GM12878 (cell line): ENCODE measurements around the gene MTF1. TPM values are rescaled to one million over a fixed set of nuclear protein-coding genes. Genes with fewer than 3 reads are reported as not detected.

ENCODE experiments used
- ATAC-seq: fragments of 200-7000 bp; cut with Tn5 transposase; 3 replicates; pipeline ENCODE4 v1.9.1; 2020; ENCODE audit warnings: mild to moderate bottlenecking, moderate library complexity
- BruUV-seq: library from RNA; stranded (reverse); fragments of 400-500 nt; replicated peaks from 2 replicates; lab custom pipeline; 2021; lab: Mats Ljungman, UMichigan
- CTCF ChIA-PET: fragments of 300-600 bp; sonication (Branson Sonifier 250); formaldehyde crosslinking; extraction: SDS; loops from one replicate; lab custom pipeline; 2021; ENCODE audit warnings: inconsistent platforms; lab: Yijun Ruan, JAX
- POLR2A ChIA-PET: fragments of 350-600 bp; formaldehyde crosslinking; extraction: SDS; loops from one replicate; lab custom pipeline; 2021; ENCODE audit warnings: inconsistent platforms; lab: Charles Lee
- RAD21 ChIA-PET: fragments of 300-600 bp; sonication (Branson Sonifier 250); formaldehyde crosslinking; loops from one replicate; lab custom pipeline; 2023; ENCODE audit warnings: antibody characterized with exemption; ENCODE audit not compliant: unreplicated experiment; lab: Charles Lee
- SMC1A ChIA-PET: fragments of 300-600 bp; sonication (Branson Sonifier 250); formaldehyde crosslinking; loops from one replicate; lab custom pipeline; 2023; ENCODE audit not compliant: unreplicated experiment, uncharacterized antibody; lab: Charles Lee
- DNase-seq: peaks from one replicate; pipeline ENCODE4 v3.0.0-alpha.2; 2011; ENCODE audit warnings: low read depth, low spot score
- FAIRE-seq: peaks from 3 replicates; lab custom pipeline; 2011; peaks lifted over from hg19 to GRCh38; lab: Jason Lieb, UNC
- H2AFZ ChIP-seq: 2 replicates; pipeline ENCODE4 v1.6.0; 2011; ENCODE audit warnings: low read depth, low read length, control low read depth; ENCODE audit not compliant: control insufficient read depth
- H3K27ac ChIP-seq: 2 replicates; pipeline ENCODE4 v1.5.1; 2011; ENCODE audit warnings: control low read depth; ENCODE audit not compliant: control insufficient read depth, insufficient read depth
- H3K27me3 ChIP-seq, 2 experiments: replicated peaks in 1 of 2; 2 replicates each; pipeline versions ENCODE4 v1.6.0 to v1.6.1; 2011; ENCODE audit warnings: low read length in 1 of 2; ENCODE audit not compliant: control insufficient read depth in 2 of 2, insufficient read depth in 2 of 2
- H3K36me3 ChIP-seq, 2 experiments: 2 replicates each; pipeline ENCODE4 v1.5.1; 2011; ENCODE audit warnings: low read length in 1 of 2; ENCODE audit not compliant: control insufficient read depth in 2 of 2, insufficient read depth in 2 of 2
- H3K4me1 ChIP-seq: 2 replicates; pipeline ENCODE4 v1.6.1; 2011; ENCODE audit warnings: mild to moderate bottlenecking, low read length, moderate library complexity, mixed read lengths; ENCODE audit not compliant: control insufficient read depth, insufficient read depth
- H3K4me2 ChIP-seq: 2 replicates; pipeline ENCODE4 v1.6.0; 2011; ENCODE audit warnings: control low read depth; ENCODE audit not compliant: control insufficient read depth, insufficient read depth
- H3K4me3 ChIP-seq: fragments of 200-600 bp; sonication (generic); 2 replicates; pipeline ENCODE4 v1.5.1; 2016
- H3K79me2 ChIP-seq: 2 replicates; pipeline ENCODE4 v1.6.0; 2011; ENCODE audit warnings: low read length; ENCODE audit not compliant: control insufficient read depth, insufficient read depth
- H3K9ac ChIP-seq: 2 replicates; pipeline ENCODE4 v1.8.0; 2011; ENCODE audit warnings: low read length, control low read depth, mixed read lengths; ENCODE audit not compliant: control insufficient read depth, insufficient read depth
- H3K9me3 ChIP-seq: replicated peaks from 3 replicates; pipeline ENCODE4 v1.5.1; 2011; ENCODE audit warnings: mild to moderate bottlenecking, low read length; ENCODE audit not compliant: control insufficient read depth, insufficient read depth
- H4K20me1 ChIP-seq: 2 replicates; pipeline ENCODE4 v1.6.0; 2011; ENCODE audit not compliant: control insufficient read depth, insufficient read depth
- BACH1 ChIP-seq: fragments of 450-650 bp; IDR thresholded peaks from 2 replicates; pipeline ENCODE4 v1.6.1; 2017; ENCODE audit warnings: mild to moderate bottlenecking, borderline replicate concordance
- BCL11A ChIP-seq: IDR thresholded peaks from 2 replicates; pipeline ENCODE4 v1.6.1; 2011; ENCODE audit warnings: low read depth, low read length
- CBFB ChIP-seq: IDR thresholded peaks from 2 replicates; pipeline ENCODE4 v1.6.1; 2016; ENCODE audit warnings: antibody characterized with exemption, low read depth
- CEBPB ChIP-seq, 2 experiments: fragments of 150-350 bp in 1 of 2; IDR thresholded peaks; 2 replicates each; pipeline ENCODE4 v1.6.1; 2012 to 2014; ENCODE audit warnings: low read depth in 2 of 2, low read length in 2 of 2, borderline replicate concordance in 1 of 2, inconsistent platforms in 1 of 2
- CHD1 ChIP-seq: IDR thresholded peaks from 2 replicates; pipeline ENCODE4 v1.6.1; 2012; ENCODE audit warnings: low read depth, low read length, improper control_type of control experiment
- EGR1 ChIP-seq, 2 experiments: IDR thresholded peaks; 1 replicate in 1 of 2; 2 replicates in 1 of 2; pipeline ENCODE4 v1.6.1; 2011 to 2012; ENCODE audit warnings: low read depth in 2 of 2, low read length in 2 of 2, borderline replicate concordance in 1 of 2, mild to moderate bottlenecking in 1 of 2, moderate library complexity in 1 of 2
- GABPA ChIP-seq: IDR thresholded peaks from 2 replicates; pipeline ENCODE4 v1.6.1; 2014; ENCODE audit warnings: antibody characterized with exemption, low read depth, mild to moderate bottlenecking, inconsistent platforms
- HCFC1 ChIP-seq: fragments of 150-350 bp; IDR thresholded peaks from 2 replicates; pipeline ENCODE4 v1.6.1; 2014; ENCODE audit warnings: low read length
- HDGF ChIP-seq: fragments of 450-650 bp; IDR thresholded peaks from 2 replicates; pipeline ENCODE4 v1.6.1; 2016; ENCODE audit warnings: antibody characterized with exemption
- KDM1A ChIP-seq: fragments of 200-600 bp; sonication (generic); IDR thresholded peaks from 2 replicates; pipeline ENCODE4 v1.6.1; 2016; ENCODE audit warnings: borderline replicate concordance
- KLF5 ChIP-seq: fragments of 450-650 bp; IDR thresholded peaks from 2 replicates; pipeline ENCODE4 v1.6.1; 2014; ENCODE audit warnings: mild to moderate bottlenecking; ENCODE audit not compliant: partially characterized antibody
- RBBP5 ChIP-seq: fragments of 200-600 bp; sonication (generic); conservative IDR thresholded peaks from 2 replicates; pipeline ENCODE4 v1.6.1; 2016
- RFX5 ChIP-seq: IDR thresholded peaks from 2 replicates; pipeline ENCODE4 v1.6.1; 2011; ENCODE audit warnings: low read depth, low read length, improper control_type of control experiment
- SIN3A ChIP-seq: IDR thresholded peaks from 2 replicates; pipeline ENCODE4 v1.6.1; 2012; ENCODE audit warnings: low read depth, low read length, improper control_type of control experiment
- SPI1 ChIP-seq: IDR thresholded peaks from 2 replicates; pipeline ENCODE4 v1.6.1; 2011; ENCODE audit warnings: low read depth, mild to moderate bottlenecking, low read length, moderate library complexity, borderline replicate concordance; ENCODE audit not compliant: insufficient read depth
- STAT1 ChIP-seq: fragments of 450-650 bp; conservative IDR thresholded peaks from 2 replicates; pipeline ENCODE4 v1.6.1; 2014; ENCODE audit warnings: antibody characterized with exemption, mild to moderate bottlenecking
- ZNF384 ChIP-seq: IDR thresholded peaks from 2 replicates; pipeline ENCODE4 v1.6.1; 2012; ENCODE audit warnings: low read depth, mild to moderate bottlenecking, low read length, improper control_type of control experiment, borderline replicate concordance
- WGBS: methylation state at CpG from one replicate; pipeline ENCODE4 v1.1.6; 2016; ENCODE audit warnings: low lambda C conversion rate; ENCODE audit not compliant: insufficient replicate concordance, insufficient coverage; ENCODE audit errors: missing lambda C conversion rate; 5-methylcytosine and 5-hydroxymethylcytosine counted together
- in situ Hi-C: fragments of 300-500 bp; cut with MboI; formaldehyde crosslinking; loops from 9 replicates; pipeline ENCODE4 v1.14.3; 2018; ENCODE audit warnings: mixed read lengths
- intact Hi-C: fragments of 100-400 bp; cut with micrococcal nuclease; formaldehyde crosslinking; loops from one replicate; pipeline ENCODE4 v1.14.2; 2022; ENCODE audit not compliant: unreplicated experiment
- polyA plus RNA-seq, 11 experiments: library from polyadenylated mRNA; depleted of rRNA in 4 of 11; unstranded in 6 of 11; stranded (reverse) in 5 of 11; fragments of >200 nt; fragmentation: Nextera tagmentation in 4 of 11; fragmentation: Illumina TruSeq in 1 of 11; extraction: Ambion mirVana in 4 of 11; extraction: Trizol in 1 of 11; gene quantifications; 1 replicate in 1 of 11; 2 replicates in 10 of 11; pipeline versions ENCODE4 v1.2.1 to v1.2.3, GENCODE V29; 2011 to 2016; ENCODE audit warnings: inconsistent platforms in 2 of 11, missing spikeins in 2 of 11, low read depth in 1 of 11
- total RNA-seq, 4 experiments: library from RNA; depleted of rRNA in 3 of 4; stranded (reverse); fragments of >200 nt in 3 of 4; fragmentation: Illumina TruSeq in 1 of 4; extraction: Trizol in 1 of 4; gene quantifications; 2 replicates each; pipeline versions ENCODE4 v1.2.1 to v1.2.3, GENCODE V29; 2013 to 2021
- TF ChIP-seq, protein P1 (sequence below): fragments of 450-650 bp; IDR thresholded peaks from 2 replicates; pipeline ENCODE4 v1.6.1; 2016; ENCODE audit warnings: mild to moderate bottlenecking, moderate library complexity, borderline replicate concordance
- TF ChIP-seq, protein P2 (sequence below): fragments of 150-350 bp; IDR thresholded peaks from 2 replicates; pipeline ENCODE4 v1.6.1; 2014; ENCODE audit warnings: mild to moderate bottlenecking, low read depth, low read length

The MTF1 gene
- total and polyA plus RNA-seq, 10 of the 15 experiments (the other 5 are each of a cell fraction or from before 2014, with no cell fraction given) = 2.2 to 20.4 (median 6.7) TPM

DNA sequence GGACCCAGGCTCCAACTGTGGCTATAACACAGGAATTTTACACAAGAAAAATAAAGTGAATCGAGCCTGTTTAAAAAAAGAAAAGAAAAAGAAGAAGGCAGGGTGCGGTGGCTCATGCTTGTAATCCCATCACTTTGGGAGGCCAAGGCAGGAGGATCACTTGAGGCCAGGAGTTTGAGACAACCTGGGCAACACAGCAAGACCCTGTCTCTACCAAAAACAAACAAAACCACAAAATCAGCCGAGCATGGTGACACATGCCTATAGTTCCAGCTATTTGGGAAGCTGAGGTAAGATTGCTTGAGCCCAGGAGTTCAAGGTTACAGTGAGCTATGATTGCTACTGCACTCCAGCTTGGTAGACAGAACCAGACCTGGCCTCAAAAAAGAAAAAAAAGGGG lies 17.7 kb downstream of the MTF1 start (continued):
- TF ChIP-seq BCL11A = no peak
- TF ChIP-seq ZNF384 = no peak

DNA sequence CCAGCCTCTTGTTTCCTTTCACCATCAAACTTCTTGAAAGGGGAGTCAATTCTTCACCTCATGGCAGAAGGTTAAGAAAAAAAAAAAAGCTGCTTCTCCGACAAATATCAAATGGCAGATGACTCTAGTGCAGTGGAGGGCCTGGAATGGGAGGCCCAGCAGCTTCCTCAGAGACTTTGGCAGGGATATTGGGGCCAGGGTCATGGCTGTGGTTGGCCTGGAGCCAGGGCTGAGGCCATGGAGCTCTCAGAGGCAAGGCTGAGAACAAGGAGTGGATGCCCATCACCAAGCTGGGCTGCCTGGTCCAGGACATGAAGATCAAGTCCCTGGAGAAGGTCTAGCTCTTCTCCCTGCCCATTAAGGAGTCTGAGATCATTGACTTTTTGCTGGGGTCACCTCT lies 18.7 kb downstream of the MTF1 start:
- Histone ChIP-seq H3K9me3 (no peaks in the 10 kb centered on the region), H2AFZ (no peak overlapping the region), H3K27ac (no peak overlapping the region), H3K27me3 (no peaks in the 10 kb centered on the region), H4K20me1 (no peaks in the 10 kb centered on the region), H3K36me3 (peaks cover 13 to 15% of the 10 kb centered on the region in 2 experiments), H3K4me3 (no peak overlapping the region), H3K79me2 (peaks cover 11% of the 10 kb centered on the region), H3K9ac (no peak overlapping the region), H3K4me1 (no peaks in the 10 kb centered on the region; the same call in 1 of the 2 replicates), H3K4me2 (no peak overlapping the region)
- no TSS peak for BruUV-seq
- WGBS = 100% methylated on average over 1 of the region's 1 CpG
- ChIA-PET SMC1A (interaction anchor here (0.7 to 1.1 kb wide), 2 partner anchors 10 to 11 kb away, joined by 3 read pairs; no protein-coding TSS in a partner anchor), CTCF (interaction anchor here (0.6 to 1.2 kb wide), 3 partner anchors 12 to 20 kb away, joined by 3 to 8 read pairs (median 3); no protein-coding TSS in a partner anchor), RAD21 (interaction anchor here (0.5 kb wide), 1 partner anchor 12 kb away, joined by 3 read pairs; no protein-coding TSS in a partner anchor), POLR2A (interaction anchor here (1.7 kb wide), 1 partner anchor 10 kb away, joined by 5 read pairs; no protein-coding TSS in a partner anchor)
- in situ Hi-C loops = no loop called here
- TF ChIP-seq HCFC1 (no peak), KLF5 (no peak), RBBP5 (no peak), HDGF (no peak), SPI1 (no peak), KDM1A (no peak), RFX5 (no peak), GABPA (no peak), CHD1 (no peak), CEBPB (IDR thresholded peaks at IDR 0.05; ENCODE audit: borderline replicate concordance in 1 of 2, low read depth in 2 of 2, low read length in 2 of 2) (no peak), CBFB (no peak), EGR1 (IDR thresholded peaks at IDR 0.05; ENCODE audit: borderline replicate concordance in 1 of 2, low read depth in 2 of 2, low read length in 2 of 2) (no peak), BCL11A (no peak), STAT1 (no peak), SIN3A (no peak), BACH1 (no peak)
- TF ChIP-seq, protein P1, sequence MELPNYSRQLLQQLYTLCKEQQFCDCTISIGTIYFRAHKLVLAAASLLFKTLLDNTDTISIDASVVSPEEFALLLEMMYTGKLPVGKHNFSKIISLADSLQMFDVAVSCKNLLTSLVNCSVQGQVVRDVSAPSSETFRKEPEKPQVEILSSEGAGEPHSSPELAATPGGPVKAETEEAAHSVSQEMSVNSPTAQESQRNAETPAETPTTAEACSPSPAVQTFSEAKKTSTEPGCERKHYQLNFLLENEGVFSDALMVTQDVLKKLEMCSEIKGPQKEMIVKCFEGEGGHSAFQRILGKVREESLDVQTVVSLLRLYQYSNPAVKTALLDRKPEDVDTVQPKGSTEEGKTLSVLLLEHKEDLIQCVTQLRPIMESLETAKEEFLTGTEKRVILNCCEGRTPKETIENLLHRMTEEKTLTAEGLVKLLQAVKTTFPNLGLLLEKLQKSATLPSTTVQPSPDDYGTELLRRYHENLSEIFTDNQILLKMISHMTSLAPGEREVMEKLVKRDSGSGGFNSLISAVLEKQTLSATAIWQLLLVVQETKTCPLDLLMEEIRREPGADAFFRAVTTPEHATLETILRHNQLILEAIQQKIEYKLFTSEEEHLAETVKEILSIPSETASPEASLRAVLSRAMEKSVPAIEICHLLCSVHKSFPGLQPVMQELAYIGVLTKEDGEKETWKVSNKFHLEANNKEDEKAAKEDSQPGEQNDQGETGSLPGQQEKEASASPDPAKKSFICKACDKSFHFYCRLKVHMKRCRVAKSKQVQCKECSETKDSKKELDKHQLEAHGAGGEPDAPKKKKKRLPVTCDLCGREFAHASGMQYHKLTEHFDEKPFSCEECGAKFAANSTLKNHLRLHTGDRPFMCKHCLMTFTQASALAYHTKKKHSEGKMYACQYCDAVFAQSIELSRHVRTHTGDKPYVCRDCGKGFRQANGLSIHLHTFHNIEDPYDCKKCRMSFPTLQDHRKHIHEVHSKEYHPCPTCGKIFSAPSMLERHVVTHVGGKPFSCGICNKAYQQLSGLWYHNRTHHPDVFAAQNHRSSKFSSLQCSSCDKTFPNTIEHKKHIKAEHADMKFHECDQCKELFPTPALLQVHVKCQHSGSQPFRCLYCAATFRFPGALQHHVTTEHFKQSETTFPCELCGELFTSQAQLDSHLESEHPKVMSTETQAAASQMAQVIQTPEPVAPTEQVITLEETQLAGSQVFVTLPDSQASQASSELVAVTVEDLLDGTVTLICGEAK = no peak
- TF ChIP-seq, protein P2, sequence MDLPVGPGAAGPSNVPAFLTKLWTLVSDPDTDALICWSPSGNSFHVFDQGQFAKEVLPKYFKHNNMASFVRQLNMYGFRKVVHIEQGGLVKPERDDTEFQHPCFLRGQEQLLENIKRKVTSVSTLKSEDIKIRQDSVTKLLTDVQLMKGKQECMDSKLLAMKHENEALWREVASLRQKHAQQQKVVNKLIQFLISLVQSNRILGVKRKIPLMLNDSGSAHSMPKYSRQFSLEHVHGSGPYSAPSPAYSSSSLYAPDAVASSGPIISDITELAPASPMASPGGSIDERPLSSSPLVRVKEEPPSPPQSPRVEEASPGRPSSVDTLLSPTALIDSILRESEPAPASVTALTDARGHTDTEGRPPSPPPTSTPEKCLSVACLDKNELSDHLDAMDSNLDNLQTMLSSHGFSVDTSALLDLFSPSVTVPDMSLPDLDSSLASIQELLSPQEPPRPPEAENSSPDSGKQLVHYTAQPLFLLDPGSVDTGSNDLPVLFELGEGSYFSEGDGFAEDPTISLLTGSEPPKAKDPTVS = no peak
- no peak for DNase-seq
- ATAC-seq = no peak
- intact Hi-C loops = no loop called here
- no peak for FAIRE-seq
